Right lobe of liver (tissue), 6 donors: ENCODE measurements around the gene PPP4R3A. TPM values are rescaled to one million over a fixed set of nuclear protein-coding genes. Genes with fewer than 3 reads are reported as not detected.

ENCODE experiments used
- ATAC-seq, 4 donors: fragments of 200-7000 bp; cut with Tn5 transposase; one replicate each; pipeline ENCODE4 v1.9.1; 2020; ENCODE audit warnings: mild to moderate bottlenecking in 4 of 4, moderate library complexity in 4 of 4
- DNase-seq, 3 donors: peaks; one replicate each; pipeline ENCODE4 v3.0.0-alpha.2; 2020
- H3K27ac ChIP-seq, 3 donors: fragments of 200-600 bp; one replicate each; pipeline ENCODE4 v1.8.0; 2022
- H3K27me3 ChIP-seq, 2 donors: fragments of 200-600 bp; one replicate each; pipeline ENCODE4 v1.8.0; 2022
- H3K36me3 ChIP-seq, 4 donors: fragments of 200-600 bp; sonication (generic) in 1 of 4; one replicate each; pipeline versions ENCODE4 v1.5.1 to v1.8.0; 2017 to 2022; ENCODE audit warnings: control low read depth in 1 of 4
- H3K4me1 ChIP-seq, 4 donors: fragments of 200-600 bp; sonication (generic) in 1 of 4; one replicate each; pipeline versions ENCODE4 v1.5.1 to v1.8.0; 2017 to 2022; ENCODE audit warnings: control low read depth in 1 of 4
- H3K4me3 ChIP-seq, 3 donors: fragments of 200-600 bp; one replicate each; pipeline ENCODE4 v1.8.0; 2022
- H3K9me3 ChIP-seq, 4 donors: fragments of 200-600 bp; sonication (generic) in 1 of 4; one replicate each; pipeline versions ENCODE4 v1.5.1 to v1.8.0; 2017 to 2022; ENCODE audit warnings: control low read depth in 1 of 4
- POLR2A ChIP-seq: fragments of 450-650 bp; IDR thresholded peaks from one replicate; pipeline ENCODE4 v1.6.1; 2017; ENCODE audit warnings: antibody characterized with exemption, mild to moderate bottlenecking
- WGBS: methylation state at CpG from one replicate; pipeline ENCODE4 v1.1.6; 2018; ENCODE audit warnings: low coverage, low lambda C conversion rate; ENCODE audit not compliant: insufficient coverage; ENCODE audit errors: missing lambda C conversion rate; 5-methylcytosine and 5-hydroxymethylcytosine counted together
- intact Hi-C, 2 donors: fragments of 100-400 bp; cut with DNase I; formaldehyde crosslinking; loops; one replicate each; pipeline versions ENCODE4 v1.11.2 to v1.14.1; 2022
- total RNA-seq, 6 experiments: library from RNA; depleted of rRNA in 2 of 6; stranded (reverse); fragments of >200 nt in 2 of 6; fragmentation: NEBNext Ultra II Directional in 3 of 6; extraction: Animal tissue kit (Norgen Biotek cat#: 25700) in 3 of 6; gene quantifications; one replicate each; pipeline versions ENCODE4 v1.1.0 to v1.2.4, GENCODE V29; 2016 to 2023
- TF ChIP-seq, protein P1 (sequence below), 4 donors: fragments of 200-600 bp in 3 of 4; fragments of 450-650 bp in 1 of 4; IDR thresholded peaks; one replicate each; pipeline versions ENCODE4 v1.5.1 to v1.8.0; 2016 to 2022; ENCODE audit warnings: antibody characterized with exemption in 4 of 4, mild to moderate bottlenecking in 2 of 4
- donor health status: DM: no; HTN: yes; CAD: no.
- donor health status: DM: no; HTN: no; CAD: no.
- donor health status: DM: no; HTN: no; CAD: no.
- donor health status: DM: no; HTN: yes; CAD: no.
- donor health status: DM: no; HTN: yes; CAD: no.

Gene PPP4R3A
- total RNA-seq, 6 experiments from 2014 or later = 30.5 to 45.9 (median 39.6) TPM

GRCh38 chr14:91516663-91517388 lies 6.7 kb upstream of the PPP4R3A start:
- H3K4me1 ChIP-seq = peaks cover 0 to 22% (median 5%) of the 10 kb centered on the region in 4 donors
- H3K36me3 ChIP-seq = no peaks in the 10 kb centered on the region
- TF ChIP-seq, protein P1, sequence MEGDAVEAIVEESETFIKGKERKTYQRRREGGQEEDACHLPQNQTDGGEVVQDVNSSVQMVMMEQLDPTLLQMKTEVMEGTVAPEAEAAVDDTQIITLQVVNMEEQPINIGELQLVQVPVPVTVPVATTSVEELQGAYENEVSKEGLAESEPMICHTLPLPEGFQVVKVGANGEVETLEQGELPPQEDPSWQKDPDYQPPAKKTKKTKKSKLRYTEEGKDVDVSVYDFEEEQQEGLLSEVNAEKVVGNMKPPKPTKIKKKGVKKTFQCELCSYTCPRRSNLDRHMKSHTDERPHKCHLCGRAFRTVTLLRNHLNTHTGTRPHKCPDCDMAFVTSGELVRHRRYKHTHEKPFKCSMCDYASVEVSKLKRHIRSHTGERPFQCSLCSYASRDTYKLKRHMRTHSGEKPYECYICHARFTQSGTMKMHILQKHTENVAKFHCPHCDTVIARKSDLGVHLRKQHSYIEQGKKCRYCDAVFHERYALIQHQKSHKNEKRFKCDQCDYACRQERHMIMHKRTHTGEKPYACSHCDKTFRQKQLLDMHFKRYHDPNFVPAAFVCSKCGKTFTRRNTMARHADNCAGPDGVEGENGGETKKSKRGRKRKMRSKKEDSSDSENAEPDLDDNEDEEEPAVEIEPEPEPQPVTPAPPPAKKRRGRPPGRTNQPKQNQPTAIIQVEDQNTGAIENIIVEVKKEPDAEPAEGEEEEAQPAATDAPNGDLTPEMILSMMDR (IDR thresholded peaks at IDR 0.05) = no peak
- TF ChIP-seq POLR2A = no peak
- no peak overlapping the region for H3K27ac ChIP-seq
- DNase-seq = no peak
- intact Hi-C loops = no loop called here
- 56% methylated on average over 7 of the region's 7 CpGs for WGBS
- H3K4me3 ChIP-seq = no peak overlapping the region
- ATAC-seq = no peak
- no peaks in the 10 kb centered on the region for H3K27me3 ChIP-seq
- no peaks in the 10 kb centered on the region for H3K9me3 ChIP-seq

DNA sequence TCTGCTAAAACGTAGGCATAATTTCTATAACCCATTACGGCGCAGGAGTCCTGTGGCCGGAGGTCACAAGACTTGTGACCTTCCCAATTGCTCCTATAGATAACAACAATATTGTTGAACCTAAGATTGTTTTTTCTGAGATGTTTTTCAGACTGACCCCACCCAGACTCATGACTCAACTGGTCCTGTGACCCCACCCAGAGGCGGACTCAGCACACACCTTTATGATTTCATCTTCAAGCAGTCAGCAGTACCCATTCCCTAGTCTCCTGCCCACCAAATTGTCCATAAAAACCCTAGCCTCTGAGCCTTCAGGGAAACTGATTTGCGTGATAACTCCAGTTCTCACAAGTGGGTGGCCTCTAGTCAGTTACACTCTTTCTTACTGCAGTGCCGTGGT lies 5.9 kb upstream of the PPP4R3A start:
- Histone ChIP-seq H3K27me3 (no peaks in the 10 kb centered on the region), H3K4me1 (peaks cover 0 to 22% (median 5%) of the 10 kb centered on the region in 4 donors), H3K4me3 (no peak overlapping the region), H3K36me3 (no peaks in the 10 kb centered on the region), H3K27ac (no peak overlapping the region), H3K9me3 (no peaks in the 10 kb centered on the region)
- ATAC-seq (no peak), DNase-seq (no peak)
- intact Hi-C loops = no loop called here
- 89% methylated on average over 5 of the region's 7 CpGs for WGBS
- TF ChIP-seq, protein P1 (IDR thresholded peaks at IDR 0.05) = no peak
- TF ChIP-seq POLR2A = no peak

GRCh38 chr14:91511043-91511383 lies 903 bp upstream of the PPP4R3A start:
- 31% methylated on average over 9 of the region's 9 CpGs for WGBS
- intact Hi-C loops = no loop called here

DNA sequence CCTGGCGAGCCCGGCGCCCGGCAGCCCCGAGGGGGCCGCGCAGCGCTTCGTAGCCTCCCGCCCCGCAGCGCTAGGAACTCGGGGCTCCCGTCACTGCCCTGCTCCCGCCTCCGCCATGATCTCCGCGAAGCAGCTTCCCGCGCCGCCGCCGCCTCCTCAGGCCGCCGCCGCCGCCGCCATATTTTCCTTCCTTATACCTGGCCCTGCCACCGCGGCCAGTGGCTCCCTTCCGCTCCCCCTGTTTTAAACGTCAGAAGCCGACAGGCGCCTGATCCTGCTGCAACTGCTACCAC lies 286 bp downstream of the PPP4R3A start:
- TF ChIP-seq, protein P1 (IDR thresholded peaks at IDR 0.05) = no peak
- no peak for TF ChIP-seq POLR2A
- Histone ChIP-seq H3K4me1 (peaks cover 0 to 15% (median 7%) of the 10 kb centered on the region in 4 donors), H3K9me3 (no peaks in the 10 kb centered on the region), H3K27me3 (no peaks in the 10 kb centered on the region), H3K36me3 (peaks cover 0 to 5% (median 0%) of the 10 kb centered on the region in 4 donors), H3K4me3 (peak overlapping the region; percentile 90 to 96 (median 93)), H3K27ac (peak overlapping the region; percentile 97 to 99 (median 98))
- ATAC-seq (peak; percentile 18 to 36 (median 25)), DNase-seq (no peak)
- intact Hi-C loops = no loop called here
- WGBS = 0% methylated on average over 8 of the region's 34 CpGs

More at GRCh38 chr14:91511043-91511383, 903 bp upstream of the PPP4R3A start:
- H3K27ac ChIP-seq = peak overlapping the region; percentile 97 to 99 (median 98)
- TF ChIP-seq, protein P1 (IDR thresholded peaks at IDR 0.05) = no peak
- no peak for TF ChIP-seq POLR2A
- H3K36me3 ChIP-seq = peaks cover 0 to 5% (median 0%) of the 10 kb centered on the region in 4 donors
- peak overlapping the region; percentile 90 to 96 (median 93) for H3K4me3 ChIP-seq
- no peak for ATAC-seq
- DNase-seq = no peak
- no peaks in the 10 kb centered on the region for H3K27me3 ChIP-seq
- H3K9me3 ChIP-seq = no peaks in the 10 kb centered on the region
- peaks cover 0 to 16% (median 5%) of the 10 kb centered on the region in 4 donors for H3K4me1 ChIP-seq
